ENCODE data around the gene LIFR.

DNA sequence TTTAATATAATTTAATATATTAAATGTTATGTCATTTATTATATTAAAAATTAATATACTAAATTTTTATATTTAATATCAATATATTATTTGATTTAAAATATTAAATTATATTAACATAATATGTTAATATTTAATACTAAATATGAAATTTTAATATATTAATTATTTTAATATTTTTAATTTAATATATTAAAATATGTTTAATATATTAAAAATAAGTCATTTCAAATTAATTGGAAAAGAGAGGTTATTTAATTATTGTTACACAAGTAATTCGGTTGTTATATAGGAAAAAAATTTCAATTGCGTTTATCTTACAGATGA is 114.2 kb downstream of the LIFR start:
- TF ChIP-seq POLR2A (IDR thresholded peaks at IDR 0.05): no peak
- TF ChIP-seq, protein P1, sequence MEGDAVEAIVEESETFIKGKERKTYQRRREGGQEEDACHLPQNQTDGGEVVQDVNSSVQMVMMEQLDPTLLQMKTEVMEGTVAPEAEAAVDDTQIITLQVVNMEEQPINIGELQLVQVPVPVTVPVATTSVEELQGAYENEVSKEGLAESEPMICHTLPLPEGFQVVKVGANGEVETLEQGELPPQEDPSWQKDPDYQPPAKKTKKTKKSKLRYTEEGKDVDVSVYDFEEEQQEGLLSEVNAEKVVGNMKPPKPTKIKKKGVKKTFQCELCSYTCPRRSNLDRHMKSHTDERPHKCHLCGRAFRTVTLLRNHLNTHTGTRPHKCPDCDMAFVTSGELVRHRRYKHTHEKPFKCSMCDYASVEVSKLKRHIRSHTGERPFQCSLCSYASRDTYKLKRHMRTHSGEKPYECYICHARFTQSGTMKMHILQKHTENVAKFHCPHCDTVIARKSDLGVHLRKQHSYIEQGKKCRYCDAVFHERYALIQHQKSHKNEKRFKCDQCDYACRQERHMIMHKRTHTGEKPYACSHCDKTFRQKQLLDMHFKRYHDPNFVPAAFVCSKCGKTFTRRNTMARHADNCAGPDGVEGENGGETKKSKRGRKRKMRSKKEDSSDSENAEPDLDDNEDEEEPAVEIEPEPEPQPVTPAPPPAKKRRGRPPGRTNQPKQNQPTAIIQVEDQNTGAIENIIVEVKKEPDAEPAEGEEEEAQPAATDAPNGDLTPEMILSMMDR (IDR thresholded peaks at IDR 0.05): no peak
